WERI-Rb-1 (cell line): ENCODE measurements around the gene DDX59.

Experiments used
- DNase-seq: peaks from one replicate; pipeline ENCODE4 v3.0.0-alpha.2; 2020
- H3K27ac ChIP-seq: fragments of 250-450 bp; sonication (Bioruptor Pico); 2 replicates; pipeline ENCODE4 v1.5.1; 2020; ENCODE audit warnings: mild to moderate bottlenecking, moderate library complexity
- H3K27me3 ChIP-seq: fragments of 250-450 bp; sonication (Bioruptor Pico); 2 replicates; pipeline ENCODE4 v1.5.1; 2021; ENCODE audit warnings: mild to moderate bottlenecking, low read depth, moderate library complexity; ENCODE audit not compliant: insufficient read depth, severe bottlenecking
- H3K36me3 ChIP-seq: fragments of 250-450 bp; sonication (Bioruptor Pico); 2 replicates; pipeline ENCODE4 v1.5.1; 2020; ENCODE audit warnings: mild to moderate bottlenecking, moderate library complexity
- H3K4me3 ChIP-seq: 2 replicates; pipeline ENCODE4 v1.5.1; 2011; ENCODE audit warnings: low read depth, mild to moderate bottlenecking, control low read depth, low read length
- H3K9me3 ChIP-seq: fragments of 250-450 bp; sonication (Bioruptor Pico); 2 replicates; pipeline ENCODE4 v1.5.1; 2021; ENCODE audit warnings: mild to moderate bottlenecking, moderate library complexity; ENCODE audit not compliant: severe bottlenecking
- TF ChIP-seq, protein P1 (sequence below): IDR thresholded peaks from 2 replicates; pipeline ENCODE4 v1.5.1; 2011; ENCODE audit warnings: low read depth, mild to moderate bottlenecking, control low read depth, inconsistent platforms, low read length

The DDX59 gene

DNA sequence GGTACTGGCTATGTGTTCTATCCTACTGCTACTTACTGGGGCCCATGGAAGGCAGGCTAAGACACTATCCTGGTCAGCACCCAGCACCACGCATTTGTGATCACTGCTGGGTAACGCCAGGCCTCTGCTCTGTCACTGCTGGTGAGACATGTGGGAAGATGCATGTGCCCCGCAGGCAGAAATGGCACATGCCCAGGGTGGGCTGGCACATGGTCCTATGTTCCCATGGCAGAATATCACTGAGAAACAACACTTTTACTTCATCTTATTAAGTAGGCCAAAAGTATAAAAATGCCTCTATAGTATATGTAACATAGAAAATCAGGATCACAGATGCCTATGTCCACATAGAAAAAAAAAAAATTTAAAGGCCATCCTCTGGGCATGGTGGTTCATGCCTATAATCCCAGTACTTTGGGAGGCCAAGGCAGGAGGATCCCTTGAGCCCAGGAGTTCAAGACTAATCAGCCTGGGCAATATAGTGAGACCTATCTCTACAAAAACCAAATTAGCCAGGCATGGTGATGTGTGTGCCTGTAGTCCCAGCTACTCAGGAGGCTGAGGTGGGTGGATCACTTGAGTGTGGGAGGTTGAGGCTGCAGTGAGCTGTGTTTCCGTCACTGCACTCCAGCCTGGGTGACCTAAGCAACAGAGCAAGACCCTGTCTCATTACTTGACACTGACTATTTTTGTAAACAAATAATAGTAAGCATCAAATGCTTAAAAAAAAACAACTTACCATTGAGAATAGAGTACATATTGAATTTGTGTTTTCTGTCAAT is 11.5 kb downstream of the DDX59 start:
- DNase-seq = no peak

DNA sequence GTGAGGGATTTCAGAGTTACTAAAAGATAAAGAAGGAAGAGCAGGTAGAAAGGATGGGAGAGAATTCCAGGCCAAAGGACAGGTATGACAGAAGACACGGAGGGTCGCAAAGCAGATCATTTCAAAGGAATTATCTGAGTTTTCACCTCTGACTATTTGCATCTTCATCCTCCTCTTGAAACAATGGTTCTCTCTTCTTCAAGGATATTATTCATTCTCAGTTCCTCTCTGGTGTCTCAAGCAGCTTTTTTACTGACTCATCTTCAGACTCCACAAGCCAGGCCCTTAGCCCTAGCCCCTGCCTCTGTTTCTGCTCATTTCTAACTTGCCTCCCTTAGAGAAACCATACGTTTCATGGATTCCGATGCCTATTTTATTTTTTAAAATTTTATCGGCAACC is 15.0 kb downstream of the DDX59 start:
- no peaks in the 10 kb centered on the region for H3K27me3 ChIP-seq
- no peaks in the 10 kb centered on the region for H3K9me3 ChIP-seq
- H3K4me3 ChIP-seq = no peak overlapping the region
- H3K27ac ChIP-seq = no peak overlapping the region
- DNase-seq = no peak
- H3K36me3 ChIP-seq = peaks cover 56% of the 10 kb centered on the region
- TF ChIP-seq, protein P1, sequence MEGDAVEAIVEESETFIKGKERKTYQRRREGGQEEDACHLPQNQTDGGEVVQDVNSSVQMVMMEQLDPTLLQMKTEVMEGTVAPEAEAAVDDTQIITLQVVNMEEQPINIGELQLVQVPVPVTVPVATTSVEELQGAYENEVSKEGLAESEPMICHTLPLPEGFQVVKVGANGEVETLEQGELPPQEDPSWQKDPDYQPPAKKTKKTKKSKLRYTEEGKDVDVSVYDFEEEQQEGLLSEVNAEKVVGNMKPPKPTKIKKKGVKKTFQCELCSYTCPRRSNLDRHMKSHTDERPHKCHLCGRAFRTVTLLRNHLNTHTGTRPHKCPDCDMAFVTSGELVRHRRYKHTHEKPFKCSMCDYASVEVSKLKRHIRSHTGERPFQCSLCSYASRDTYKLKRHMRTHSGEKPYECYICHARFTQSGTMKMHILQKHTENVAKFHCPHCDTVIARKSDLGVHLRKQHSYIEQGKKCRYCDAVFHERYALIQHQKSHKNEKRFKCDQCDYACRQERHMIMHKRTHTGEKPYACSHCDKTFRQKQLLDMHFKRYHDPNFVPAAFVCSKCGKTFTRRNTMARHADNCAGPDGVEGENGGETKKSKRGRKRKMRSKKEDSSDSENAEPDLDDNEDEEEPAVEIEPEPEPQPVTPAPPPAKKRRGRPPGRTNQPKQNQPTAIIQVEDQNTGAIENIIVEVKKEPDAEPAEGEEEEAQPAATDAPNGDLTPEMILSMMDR = no peak

More for the DNA sequence above, 11.5 kb downstream of the DDX59 start:
- no peak overlapping the region for H3K4me3 ChIP-seq
- TF ChIP-seq, protein P1 = no peak
- H3K9me3 ChIP-seq = no peaks in the 10 kb centered on the region
- H3K27me3 ChIP-seq = no peaks in the 10 kb centered on the region
- H3K27ac ChIP-seq = no peak overlapping the region
- peaks cover 89% of the 10 kb centered on the region for H3K36me3 ChIP-seq

DNA sequence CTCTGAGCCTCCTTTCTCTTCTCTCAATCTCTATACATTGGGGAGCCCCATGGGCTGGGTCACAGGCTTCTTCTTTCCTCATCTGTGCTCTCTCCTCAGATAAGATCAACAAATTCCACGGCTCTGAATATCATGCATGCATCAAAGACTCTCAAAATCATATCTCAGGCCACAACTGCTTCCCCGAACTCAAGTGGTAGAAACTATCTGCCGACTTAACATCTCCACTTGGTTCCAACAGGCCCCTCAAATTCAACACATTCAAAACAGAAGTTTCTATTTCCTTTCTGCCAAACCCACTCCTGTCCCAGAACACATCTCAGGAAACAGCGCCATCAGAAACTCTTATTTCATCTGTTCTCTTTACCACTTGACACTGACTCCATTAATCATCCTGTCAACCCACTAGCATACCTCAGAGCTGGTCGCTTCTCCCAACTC is 16.7 kb downstream of the DDX59 start:
- Histone ChIP-seq H3K27ac (no peak overlapping the region), H3K27me3 (no peaks in the 10 kb centered on the region), H3K36me3 (peaks cover 52% of the 10 kb centered on the region), H3K4me3 (no peak overlapping the region), H3K9me3 (no peaks in the 10 kb centered on the region)
- DNase-seq = no peak
- TF ChIP-seq, protein P1 = no peak

DNA sequence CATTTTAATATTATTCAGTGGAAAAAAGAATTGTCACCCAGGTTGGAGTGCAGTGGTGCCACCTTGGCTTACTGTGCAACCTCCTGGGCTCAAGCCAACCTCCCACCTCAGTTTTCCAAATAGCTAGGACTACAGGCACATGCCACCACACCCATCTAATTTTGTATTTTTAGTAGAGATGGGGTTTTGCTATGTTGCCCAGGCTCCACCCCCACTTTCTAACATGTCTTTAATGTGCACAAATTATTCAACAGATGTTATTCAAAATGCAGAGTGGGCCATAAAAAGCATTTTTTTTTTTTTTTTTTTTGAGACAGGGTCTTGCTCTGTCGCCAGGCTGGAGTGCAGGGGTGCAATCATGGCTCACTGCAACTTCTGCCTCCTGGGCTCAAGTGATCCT is 17.3 kb downstream of the DDX59 start:
- Histone ChIP-seq H3K9me3 (no peaks in the 10 kb centered on the region), H3K27ac (no peak overlapping the region), H3K4me3 (no peak overlapping the region), H3K27me3 (no peaks in the 10 kb centered on the region), H3K36me3 (peaks cover 49% of the 10 kb centered on the region)
- TF ChIP-seq, protein P1 = no peak
- no peak for DNase-seq

DNA sequence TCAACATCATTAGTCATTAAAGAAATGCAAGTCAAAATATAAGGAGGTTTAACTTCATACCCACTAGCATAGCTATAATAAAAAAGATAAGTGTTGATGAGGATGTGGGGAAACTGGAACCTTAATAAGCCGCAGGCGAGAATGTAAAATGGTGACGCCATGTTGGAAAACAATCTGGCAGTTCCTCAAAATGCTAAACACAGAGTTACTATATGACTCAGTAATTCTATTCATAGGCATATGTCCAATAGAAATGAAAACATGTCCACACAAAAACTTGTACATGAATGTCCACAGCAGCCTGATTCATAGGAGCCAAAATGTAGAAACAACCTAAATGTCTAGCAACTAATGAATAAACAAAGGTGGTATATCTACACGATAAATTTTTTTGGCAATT is 23.2 kb downstream of the DDX59 start:
- H3K9me3 ChIP-seq = no peaks in the 10 kb centered on the region
- H3K27ac ChIP-seq = no peak overlapping the region
- DNase-seq = no peak
- no peaks in the 10 kb centered on the region for H3K27me3 ChIP-seq
- peaks cover 27% of the 10 kb centered on the region for H3K36me3 ChIP-seq
- TF ChIP-seq, protein P1 = no peak
- H3K4me3 ChIP-seq = no peak overlapping the region

DNA sequence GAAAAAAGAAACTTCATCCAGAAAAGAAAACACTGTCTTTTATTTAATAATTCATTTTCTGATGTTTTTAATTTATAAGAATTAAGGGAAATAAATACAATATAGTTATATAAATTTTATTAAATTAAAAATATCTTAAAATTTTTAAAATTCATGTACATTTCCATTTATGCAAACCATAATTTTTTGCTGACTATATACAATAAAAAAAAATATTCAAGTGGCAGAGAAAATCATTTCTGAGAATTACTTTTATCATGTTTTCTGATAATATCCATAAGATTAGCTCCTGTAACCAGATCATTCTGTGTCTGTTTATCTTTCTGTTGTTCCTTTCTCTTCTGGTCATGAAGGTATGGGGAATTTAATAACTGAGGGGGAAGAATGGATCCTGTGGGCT is 25.7 kb downstream of the DDX59 start:
- Histone ChIP-seq H3K9me3 (no peaks in the 10 kb centered on the region), H3K27ac (no peak overlapping the region), H3K36me3 (peaks cover 27% of the 10 kb centered on the region), H3K4me3 (no peak overlapping the region), H3K27me3 (no peaks in the 10 kb centered on the region)
- TF ChIP-seq, protein P1 = no peak
- DNase-seq = no peak
